PC-9 (cell line): ENCODE measurements around the gene NSD2. TPM values are rescaled to one million over a fixed set of nuclear protein-coding genes. Genes with fewer than 3 reads are reported as not detected.

Experiments used
- BruUV-seq: library from RNA; stranded (reverse); fragments of 400-500 nt; replicated peaks from 2 replicates; lab custom pipeline; 2021; lab: Mats Ljungman, UMichigan
- CTCF ChIA-PET: fragments of 300-600 bp; sonication (Branson Sonifier 250); formaldehyde crosslinking; loops from one replicate; lab custom pipeline; 2022; ENCODE audit warnings: antibody characterized with exemption; lab: Charles Lee
- POLR2A ChIA-PET: fragments of 300-600 bp; sonication (Branson Sonifier 250); formaldehyde crosslinking; loops from one replicate; lab custom pipeline; 2022; ENCODE audit warnings: antibody characterized with exemption; ENCODE audit not compliant: unreplicated experiment; lab: Charles Lee
- DNase-seq, 2 experiments: peaks; one replicate each; pipeline versions ENCODE4 v3.0.0 to v3.0.0-alpha.2; 2015 to 2022; ENCODE audit warnings: mixed read lengths in 1 of 2
- H2AFZ ChIP-seq: fragments of 200-600 bp; sonication (generic); 2 replicates; pipeline ENCODE4 v1.8.1; 2017; ENCODE audit warnings: antibody characterized with exemption
- H3F3A ChIP-seq: fragments of 200-600 bp; sonication (generic); 2 replicates; pipeline ENCODE4 v1.8.1; 2017; ENCODE audit warnings: antibody characterized with exemption, mild to moderate bottlenecking, low read depth; ENCODE audit not compliant: insufficient read depth
- H3K27ac ChIP-seq: fragments of 200-600 bp; sonication (generic); 2 replicates; pipeline ENCODE4 v1.6.1; 2016; ENCODE audit warnings: mixed run types
- H3K27me3 ChIP-seq: fragments of 200-600 bp; sonication (generic); 2 replicates; pipeline ENCODE4 v1.6.1; 2016; ENCODE audit warnings: low read depth, mixed run types; ENCODE audit not compliant: insufficient read depth
- H3K36me3 ChIP-seq: fragments of 200-600 bp; sonication (generic); 2 replicates; pipeline ENCODE4 v1.6.1; 2016; ENCODE audit warnings: low read depth, mixed run types
- H3K4me1 ChIP-seq: fragments of 200-600 bp; sonication (generic); replicated peaks from 2 replicates; pipeline ENCODE4 v1.6.1; 2016; ENCODE audit warnings: mixed run types; ENCODE audit not compliant: insufficient read depth
- H3K4me2 ChIP-seq: fragments of 200-600 bp; sonication (generic); 2 replicates; pipeline ENCODE4 v1.6.1; 2017; ENCODE audit warnings: mixed run types
- H3K4me3 ChIP-seq: fragments of 200-600 bp; sonication (generic); 2 replicates; pipeline ENCODE4 v1.6.1; 2016; ENCODE audit warnings: mixed run types
- H3K79me2 ChIP-seq: fragments of 200-600 bp; sonication (generic); 2 replicates; pipeline ENCODE4 v1.6.1; 2017; ENCODE audit warnings: low read depth, mixed run types
- H3K9me2 ChIP-seq: fragments of 200-600 bp; sonication (generic); 2 replicates; pipeline ENCODE4 v1.8.1; 2017; ENCODE audit warnings: mild to moderate bottlenecking; ENCODE audit not compliant: insufficient read depth
- H3K9me3 ChIP-seq: fragments of 200-600 bp; sonication (generic); 2 replicates; pipeline ENCODE4 v1.8.1; 2016; ENCODE audit warnings: low read depth; ENCODE audit not compliant: insufficient read depth
- H4K20me1 ChIP-seq: fragments of 200-600 bp; sonication (generic); 2 replicates; pipeline ENCODE4 v1.8.1; 2017; ENCODE audit not compliant: insufficient read depth
- CTCF ChIP-seq: fragments of 200-600 bp; sonication (generic); conservative IDR thresholded peaks from 2 replicates; pipeline ENCODE4 v1.6.1; 2017; ENCODE audit warnings: mixed run types, antibody characterized with exemption, mild to moderate bottlenecking, moderate library complexity
- EZH2 ChIP-seq: fragments of 200-600 bp; sonication (generic); IDR thresholded peaks from 2 replicates; pipeline ENCODE4 v1.8.0; 2017; ENCODE audit warnings: antibody characterized with exemption, low read depth
- intact Hi-C: fragments of 100-400 bp; cut with micrococcal nuclease; formaldehyde crosslinking; loops from one replicate; pipeline ENCODE4 v1.10.0; 2022; ENCODE audit not compliant: unreplicated experiment
- total RNA-seq: library from RNA; stranded (reverse); gene quantifications from 2 replicates; pipeline ENCODE4 v1.2.3, GENCODE V29; 2021

NSD2 gene
- total RNA-seq, 1 experiment from 2014 or later, result 176 TPM

- Histone ChIP-seq H3K27ac (no peak overlapping the region), H2AFZ (no peak overlapping the region), H3K36me3 (no peaks in the 10 kb centered on the region), H3K4me2 (no peak overlapping the region), H3F3A (no peaks in the 10 kb centered on the region; the same call in 1 of the 2 replicates), H3K9me3 (no peaks in the 10 kb centered on the region), H3K27me3 (no peaks in the 10 kb centered on the region), H3K4me1 (no peaks in the 10 kb centered on the region), H3K9me2 (no peaks in the 10 kb centered on the region), H3K4me3 (no peak overlapping the region), H3K79me2 (peaks cover 29% of the 10 kb centered on the region), H4K20me1 (peaks cover 12% of the 10 kb centered on the region)
- no peak for DNase-seq
- CTCF ChIA-PET, result no interaction called here
- no TSS peak for BruUV-seq
- intact Hi-C loops, result no loop called here
- no peak for TF ChIP-seq EZH2
- no peak for TF ChIP-seq CTCF
- POLR2A ChIA-PET, result no interaction called here
Measured at GRCh38 chr4:1989533-1990347, 118.5 kb downstream of the NSD2 start.

GRCh38 chr4:1990348-1990645 lies 119.1 kb downstream of the NSD2 start:
- Histone ChIP-seq H3K36me3 (no peaks in the 10 kb centered on the region), H3K4me2 (no peak overlapping the region), H3K79me2 (peaks cover 35% of the 10 kb centered on the region), H3K9me3 (no peaks in the 10 kb centered on the region), H3K27ac (no peak overlapping the region), H2AFZ (no peak overlapping the region), H4K20me1 (peaks cover 17% of the 10 kb centered on the region), H3K4me1 (no peaks in the 10 kb centered on the region), H3K4me3 (no peak overlapping the region), H3F3A (no peaks in the 10 kb centered on the region; the same call in 1 of the 2 replicates), H3K9me2 (no peaks in the 10 kb centered on the region), H3K27me3 (no peaks in the 10 kb centered on the region)
- no peak for DNase-seq
- no TSS peak for BruUV-seq
- intact Hi-C loops, result no loop called here
- ChIA-PET CTCF (no interaction called here), POLR2A (no interaction called here)
- TF ChIP-seq CTCF (no peak), EZH2 (no peak)

GRCh38 chr4:1990676-1991075 lies 119.5 kb downstream of the NSD2 start:
- no peaks in the 10 kb centered on the region for H3K36me3 ChIP-seq
- no peaks in the 10 kb centered on the region for H3K4me1 ChIP-seq
- no peak overlapping the region for H3K4me2 ChIP-seq
- ChIA-PET POLR2A (no interaction called here), CTCF (no interaction called here)
- intact Hi-C loops, result no loop called here
- H3K27ac ChIP-seq, result no peak overlapping the region
- peaks cover 38% of the 10 kb centered on the region for H3K79me2 ChIP-seq
- H3K9me2 ChIP-seq, result no peaks in the 10 kb centered on the region
- peaks cover 17% of the 10 kb centered on the region for H4K20me1 ChIP-seq
- H3K4me3 ChIP-seq, result no peak overlapping the region
- no peak for TF ChIP-seq EZH2
- no peak for TF ChIP-seq CTCF
- no peaks in the 10 kb centered on the region for H3K9me3 ChIP-seq
- no peaks in the 10 kb centered on the region for H3K27me3 ChIP-seq
- no TSS peak for BruUV-seq
- DNase-seq, result no peak
- no peaks in the 10 kb centered on the region; the same call in 1 of the 2 replicates for H3F3A ChIP-seq
- no peak overlapping the region for H2AFZ ChIP-seq
